Endodermal cell (in vitro differentiated cells): ENCODE measurements around the gene PRLH. TPM values are rescaled to one million over a fixed set of nuclear protein-coding genes. Genes with fewer than 3 reads are reported as not detected.

Source experiments
- DNase-seq: peaks from one replicate; pipeline ENCODE4 v3.0.0-alpha.2; 2017
- H3K27ac ChIP-seq: 2 replicates; pipeline ENCODE4 v1.5.1; 2013; ENCODE audit warnings: mild to moderate bottlenecking, low read depth, low read length, moderate library complexity
- H3K27me3 ChIP-seq: 2 replicates; pipeline ENCODE4 v1.6.1; 2013; ENCODE audit warnings: mild to moderate bottlenecking, low read length, moderate library complexity; ENCODE audit not compliant: insufficient read depth, control insufficient read depth, poor library complexity, severe bottlenecking
- H3K36me3 ChIP-seq: 2 replicates; pipeline ENCODE4 v1.7.0; 2013; ENCODE audit warnings: mild to moderate bottlenecking, low read length, moderate library complexity; ENCODE audit not compliant: control insufficient read depth, insufficient read depth
- H3K4me1 ChIP-seq: one replicate; pipeline ENCODE4 v1.7.0; 2013; ENCODE audit warnings: low read length; ENCODE audit not compliant: control insufficient read depth, insufficient read depth
- H3K4me3 ChIP-seq: 2 replicates; pipeline ENCODE4 v1.5.1; 2013; ENCODE audit warnings: mild to moderate bottlenecking, low read length, moderate library complexity
- H3K9ac ChIP-seq: 2 replicates; pipeline ENCODE4 v1.6.1; 2013; ENCODE audit warnings: mild to moderate bottlenecking, low read length, moderate library complexity; ENCODE audit not compliant: poor library complexity, severe bottlenecking; ENCODE audit errors: extremely low read depth
- H3K9me3 ChIP-seq: 2 replicates; pipeline ENCODE4 v1.6.1; 2013; ENCODE audit warnings: mild to moderate bottlenecking, low read length, moderate library complexity; ENCODE audit not compliant: control insufficient read depth
- H3K27ac Mint-ChIP-seq: 2 replicates; pipeline ENCODE4 v1.8.0; 2020; ENCODE audit warnings: mixed read lengths
- H3K27me3 Mint-ChIP-seq: 2 replicates; pipeline ENCODE4 v1.8.0; 2021; ENCODE audit warnings: mild to moderate bottlenecking, mixed read lengths; ENCODE audit not compliant: insufficient read depth
- H3K36me3 Mint-ChIP-seq: 2 replicates; pipeline ENCODE4 v1.8.0; 2020; ENCODE audit warnings: low read depth, mixed read lengths
- H3K4me1 Mint-ChIP-seq: 2 replicates; pipeline ENCODE4 v1.8.0; 2020; ENCODE audit warnings: mixed read lengths
- H3K4me3 Mint-ChIP-seq: 2 replicates; pipeline ENCODE4 v1.8.0; 2020; ENCODE audit warnings: mild to moderate bottlenecking, moderate library complexity, mixed read lengths
- H3K9me3 Mint-ChIP-seq: 2 replicates; pipeline ENCODE4 v1.8.0; 2020; ENCODE audit warnings: mild to moderate bottlenecking, mixed read lengths
- CTCF ChIP-seq: fragments of 200-600 bp; sonication (generic); conservative IDR thresholded peaks from 2 replicates; pipeline ENCODE4 v1.5.0; 2021; ENCODE audit warnings: antibody characterized with exemption, mild to moderate bottlenecking
- WGBS, 2 experiments: methylation state at CpG; one replicate each; pipeline versions ENCODE4 v1.1.5 to v1.1.7; 2013; ENCODE audit warnings: missing lambda C conversion rate in 2 of 2, mixed read lengths in 1 of 2; ENCODE audit not compliant: insufficient coverage in 1 of 2, insufficient read length in 1 of 2; 5-methylcytosine and 5-hydroxymethylcytosine counted together
- total RNA-seq, 2 donors: library from RNA; stranded (reverse); fragmentation: NEBNext Ultra II Directional in 1 of 2; extraction: Animal tissue kit (Norgen Biotek cat#: 25700) in 1 of 2; gene quantifications; 2 replicates in 1 of 2; 3 replicates in 1 of 2; pipeline ENCODE4 v1.2.1, GENCODE V29; 2021

PRLH gene
- total RNA-seq, 2 donors from 2014 or later, result not detected

DNA sequence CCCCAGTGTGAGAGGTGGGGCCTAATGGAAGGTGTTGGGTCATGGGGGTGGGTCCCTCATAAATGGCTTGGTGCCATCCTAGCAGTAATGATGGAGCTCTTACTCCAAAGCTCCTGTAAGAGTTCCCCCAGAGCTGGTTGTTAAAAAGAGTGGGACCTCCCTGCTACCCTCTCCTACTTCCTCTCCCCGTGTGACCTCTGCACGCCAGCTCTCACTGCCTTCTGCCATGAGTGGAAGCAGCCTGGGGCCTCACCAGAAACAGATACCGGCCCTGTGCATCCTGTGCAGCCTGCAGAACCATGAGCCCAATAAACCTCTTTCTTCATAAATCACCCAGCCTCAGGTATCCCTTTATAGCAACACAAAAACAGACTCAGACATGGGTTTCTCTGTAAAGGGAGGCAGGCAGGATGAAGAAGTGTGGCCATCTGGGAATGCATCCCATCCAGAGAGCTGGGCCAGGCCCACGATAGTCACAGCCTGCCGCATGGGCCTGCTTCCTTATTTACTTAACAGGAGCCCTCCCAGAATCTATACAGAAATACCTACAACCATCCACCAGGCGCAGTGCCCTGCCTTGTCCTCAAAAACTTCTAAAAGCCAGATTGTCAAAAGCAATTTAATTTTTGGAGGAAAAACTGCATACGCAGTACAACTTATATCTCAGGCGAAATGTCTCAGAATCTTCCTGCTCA lies 7.5 kb downstream of the PRLH start:
- peaks cover 2% of the 10 kb centered on the region for H3K9me3 Mint-ChIP-seq
- H3K27ac Mint-ChIP-seq, result peak overlapping the region; percentile 48
- H3K36me3 Mint-ChIP-seq, result peaks cover 46% of the 10 kb centered on the region
- no peak overlapping the region for H3K4me3 Mint-ChIP-seq
- no peak for DNase-seq
- Histone ChIP-seq H3K36me3 (peaks cover 42% of the 10 kb centered on the region), H3K27ac (no peak overlapping the region), H3K9me3 (no peaks in the 10 kb centered on the region), H3K27me3 (no peaks in the 10 kb centered on the region), H3K9ac (no peak overlapping the region), H3K4me1 (peaks cover 6% of the 10 kb centered on the region), H3K4me3 (no peak overlapping the region)
- 94% methylated on average over 2 to 8 of the region's 8 CpGs for WGBS, 2 experiments
- peaks cover 30% of the 10 kb centered on the region for H3K4me1 Mint-ChIP-seq
- H3K27me3 Mint-ChIP-seq, result no peaks in the 10 kb centered on the region
- peak; percentile 14 for TF ChIP-seq CTCF

DNA sequence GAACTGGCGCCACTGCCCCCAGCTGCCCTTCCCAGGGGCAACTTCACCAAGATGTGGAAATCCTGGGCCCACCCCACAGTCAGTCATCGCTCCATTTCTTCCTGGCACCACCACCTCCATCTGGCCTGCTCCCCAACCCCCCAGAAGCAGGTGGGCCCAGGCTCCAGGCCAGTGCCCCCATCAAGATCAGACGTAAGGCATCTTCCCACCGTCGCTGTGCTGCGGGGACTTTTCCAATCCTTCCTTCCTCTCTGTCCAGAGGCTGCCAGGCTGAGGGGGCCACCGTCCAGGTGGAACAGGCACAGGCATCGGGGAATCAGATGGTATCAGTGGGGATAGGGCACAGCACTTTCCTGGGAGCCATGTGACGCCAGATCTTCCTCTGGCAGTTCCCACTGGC lies 8.1 kb downstream of the PRLH start:
- Mint-ChIP-seq H3K4me3 (no peak overlapping the region), H3K27ac (peak overlapping the region; percentile 48), H3K9me3 (no peaks in the 10 kb centered on the region), H3K36me3 (peaks cover 50% of the 10 kb centered on the region), H3K27me3 (no peaks in the 10 kb centered on the region), H3K4me1 (peaks cover 30% of the 10 kb centered on the region)
- peak; percentile 0 for TF ChIP-seq CTCF
- no peaks in the 10 kb centered on the region for H3K9me3 ChIP-seq
- DNase-seq, result no peak
- peaks cover 48% of the 10 kb centered on the region for H3K36me3 ChIP-seq
- no peaks in the 10 kb centered on the region for H3K27me3 ChIP-seq
- H3K4me1 ChIP-seq, result peaks cover 6% of the 10 kb centered on the region
- 95 to 100% methylated on average over 2 to 9 of the region's 9 CpGs for WGBS, 2 experiments
- no peak overlapping the region for H3K4me3 ChIP-seq
- H3K9ac ChIP-seq, result no peak overlapping the region
- no peak overlapping the region for H3K27ac ChIP-seq

- no peak overlapping the region for H3K4me3 ChIP-seq
- no peaks in the 10 kb centered on the region for H3K27me3 ChIP-seq
- Mint-ChIP-seq H3K9me3 (no peaks in the 10 kb centered on the region), H3K36me3 (peaks cover 58% of the 10 kb centered on the region), H3K27me3 (no peaks in the 10 kb centered on the region), H3K27ac (no peak overlapping the region), H3K4me1 (peaks cover 30% of the 10 kb centered on the region), H3K4me3 (no peak overlapping the region)
- H3K9me3 ChIP-seq, result no peaks in the 10 kb centered on the region
- no peak for DNase-seq
- WGBS, 2 experiments, result 88 to 89% methylated on average over 8 to 25 of the region's 25 CpGs
- H3K9ac ChIP-seq, result no peak overlapping the region
- no peak for TF ChIP-seq CTCF
- peaks cover 55% of the 10 kb centered on the region for H3K36me3 ChIP-seq
- peaks cover 6% of the 10 kb centered on the region for H3K4me1 ChIP-seq
- no peak overlapping the region for H3K27ac ChIP-seq
These were observed 8.8 kb downstream of the PRLH start for GRCh38 chr2:237574894-237575868.
